Suprapubic skin (tissue), 4 donors: ENCODE measurements around the gene NRK. TPM values are rescaled to one million over a fixed set of nuclear protein-coding genes. Genes with fewer than 3 reads are reported as not detected.
A peak's percentile ranks its signal among the peaks of the same experiment; 100 is the strongest.
"Not testable (repeated sequence)": the region's sequence is repeated elsewhere in the genome, so short reads cannot be mapped to it uniquely, and the experiment has no call there.

ENCODE experiments used
- DNase-seq, 2 donors: peaks; one replicate each; pipeline ENCODE4 v3.0.0-alpha.2; 2019; ENCODE audit warnings: low spot score in 2 of 2
- H3K27ac ChIP-seq: fragments of 200-600 bp; sonication (generic); one replicate; pipeline ENCODE4 v1.5.1; 2019
- H3K27me3 ChIP-seq: fragments of 200-600 bp; sonication (generic); one replicate; pipeline ENCODE4 v1.5.1; 2019
- H3K36me3 ChIP-seq: fragments of 200-600 bp; sonication (generic); one replicate; pipeline ENCODE4 v1.5.1; 2019
- H3K4me1 ChIP-seq: fragments of 200-600 bp; sonication (generic); one replicate; pipeline ENCODE4 v1.5.1; 2019
- H3K4me3 ChIP-seq: fragments of 200-600 bp; sonication (generic); one replicate; pipeline ENCODE4 v1.5.1; 2019; ENCODE audit warnings: mild to moderate bottlenecking
- H3K9me3 ChIP-seq: fragments of 200-600 bp; sonication (generic); one replicate; pipeline ENCODE4 v1.5.1; 2019
- EP300 ChIP-seq: sonication (generic); formaldehyde crosslinking; IDR thresholded peaks from one replicate; pipeline ENCODE4 v1.6.1; 2017; ENCODE audit warnings: antibody characterized with exemption
- POLR2A ChIP-seq, 2 donors: fragments of 450-650 bp; IDR thresholded peaks; one replicate each; pipeline ENCODE4 v1.6.1; 2017; ENCODE audit warnings: antibody characterized with exemption in 2 of 2, mild to moderate bottlenecking in 2 of 2, moderate library complexity in 2 of 2
- POLR2AphosphoS5 ChIP-seq, 3 donors: sonication (generic); formaldehyde crosslinking; IDR thresholded peaks; one replicate each; pipeline ENCODE4 v1.6.1; 2017; ENCODE audit warnings: antibody characterized with exemption in 3 of 3
- WGBS: methylation state at CpG from one replicate; pipeline ENCODE4 v1.1.5; 2018; 5-methylcytosine and 5-hydroxymethylcytosine counted together
- total RNA-seq, 4 donors: library from RNA; depleted of rRNA; stranded (reverse); fragments of >200 nt; gene quantifications; one replicate each; pipeline ENCODE4 v1.1.0, GENCODE V29; 2016
- TF ChIP-seq, protein P1 (sequence below), 2 donors: fragments of 200-600 bp in 1 of 2; fragments of 450-650 bp in 1 of 2; sonication (generic) in 1 of 2; IDR thresholded peaks; one replicate each; pipeline ENCODE4 v1.5.1; 2016 to 2019; ENCODE audit warnings: antibody characterized with exemption in 2 of 2, mild to moderate bottlenecking in 1 of 2, moderate library complexity in 1 of 2

Gene NRK, protein sequence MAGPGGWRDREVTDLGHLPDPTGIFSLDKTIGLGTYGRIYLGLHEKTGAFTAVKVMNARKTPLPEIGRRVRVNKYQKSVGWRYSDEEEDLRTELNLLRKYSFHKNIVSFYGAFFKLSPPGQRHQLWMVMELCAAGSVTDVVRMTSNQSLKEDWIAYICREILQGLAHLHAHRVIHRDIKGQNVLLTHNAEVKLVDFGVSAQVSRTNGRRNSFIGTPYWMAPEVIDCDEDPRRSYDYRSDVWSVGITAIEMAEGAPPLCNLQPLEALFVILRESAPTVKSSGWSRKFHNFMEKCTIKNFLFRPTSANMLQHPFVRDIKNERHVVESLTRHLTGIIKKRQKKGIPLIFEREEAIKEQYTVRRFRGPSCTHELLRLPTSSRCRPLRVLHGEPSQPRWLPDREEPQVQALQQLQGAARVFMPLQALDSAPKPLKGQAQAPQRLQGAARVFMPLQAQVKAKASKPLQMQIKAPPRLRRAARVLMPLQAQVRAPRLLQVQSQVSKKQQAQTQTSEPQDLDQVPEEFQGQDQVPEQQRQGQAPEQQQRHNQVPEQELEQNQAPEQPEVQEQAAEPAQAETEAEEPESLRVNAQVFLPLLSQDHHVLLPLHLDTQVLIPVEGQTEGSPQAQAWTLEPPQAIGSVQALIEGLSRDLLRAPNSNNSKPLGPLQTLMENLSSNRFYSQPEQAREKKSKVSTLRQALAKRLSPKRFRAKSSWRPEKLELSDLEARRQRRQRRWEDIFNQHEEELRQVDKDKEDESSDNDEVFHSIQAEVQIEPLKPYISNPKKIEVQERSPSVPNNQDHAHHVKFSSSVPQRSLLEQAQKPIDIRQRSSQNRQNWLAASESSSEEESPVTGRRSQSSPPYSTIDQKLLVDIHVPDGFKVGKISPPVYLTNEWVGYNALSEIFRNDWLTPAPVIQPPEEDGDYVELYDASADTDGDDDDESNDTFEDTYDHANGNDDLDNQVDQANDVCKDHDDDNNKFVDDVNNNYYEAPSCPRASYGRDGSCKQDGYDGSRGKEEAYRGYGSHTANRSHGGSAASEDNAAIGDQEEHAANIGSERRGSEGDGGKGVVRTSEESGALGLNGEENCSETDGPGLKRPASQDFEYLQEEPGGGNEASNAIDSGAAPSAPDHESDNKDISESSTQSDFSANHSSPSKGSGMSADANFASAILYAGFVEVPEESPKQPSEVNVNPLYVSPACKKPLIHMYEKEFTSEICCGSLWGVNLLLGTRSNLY (N-terminal part only)
- total RNA-seq = under 1 TPM in 2 of 4 donors, not detected in 2; 0.38 to 0.64 TPM

DNA sequence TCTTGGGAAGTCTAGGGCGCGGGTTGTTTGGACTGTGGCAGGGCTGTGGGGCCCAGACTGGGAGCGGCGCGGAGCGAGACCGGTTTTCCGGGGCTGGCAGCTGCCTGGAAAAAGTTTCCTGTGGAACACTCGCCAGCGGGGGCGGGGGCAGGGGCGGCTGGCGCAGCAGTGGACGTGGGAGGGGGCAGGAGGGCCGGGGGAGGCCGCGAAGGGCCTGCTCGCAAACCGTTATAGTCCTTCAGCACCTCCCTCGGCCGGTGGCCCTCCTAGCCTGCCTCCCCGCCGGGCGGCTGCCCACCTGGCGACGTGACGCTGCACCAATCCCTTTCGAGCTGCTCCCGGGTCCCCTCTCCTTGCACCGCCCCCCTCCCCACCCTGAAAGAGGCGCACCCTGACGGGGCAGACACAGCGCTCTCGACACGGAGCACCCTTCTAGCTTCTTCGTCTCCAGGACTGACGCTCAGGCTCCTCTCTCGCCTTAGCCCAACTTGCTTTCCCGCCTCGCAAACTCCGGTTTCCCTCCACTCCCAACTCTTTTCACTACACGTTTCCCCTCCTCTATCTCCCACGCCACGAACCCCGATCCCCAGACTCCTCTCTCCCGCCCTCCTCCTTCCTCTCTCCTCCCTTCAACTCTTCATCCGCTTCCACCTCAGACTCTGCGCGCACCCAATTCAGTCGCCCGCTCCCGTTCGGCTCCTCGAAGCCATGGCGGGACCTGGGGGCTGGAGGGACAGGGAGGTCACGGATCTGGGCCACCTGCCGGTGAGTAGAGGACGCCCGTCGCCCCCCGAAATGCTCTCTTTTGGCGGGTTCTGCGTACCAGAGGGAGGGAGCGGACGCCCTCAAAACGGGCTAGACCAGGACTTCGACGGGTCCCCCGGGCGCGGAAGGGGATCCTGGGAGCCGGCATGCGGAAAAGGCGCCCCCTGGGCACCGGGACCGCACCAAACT is at the start of gene NRK:
Gene NRK (plus strand): TSS at position 402 of the 954 bp plus-strand sequence. CDS start 307 bp downstream, at position 709.
- TF ChIP-seq POLR2A (IDR thresholded peaks at IDR 0.05) = no peak
- 30% methylated on average over 64 of the region's 76 CpGs for WGBS
- H3K27ac ChIP-seq = no peak within 1 kb of the TSS
- no peaks in the 10 kb centered on the region for H3K36me3 ChIP-seq
- H3K4me1 ChIP-seq = peaks cover 4% of the 10 kb centered on the region
- peaks cover 18% of the 10 kb centered on the region for H3K27me3 ChIP-seq
- peak in 1 of 2 donors; percentile 34 for DNase-seq
- H3K4me3 ChIP-seq = peak within 1 kb of the TSS; percentile 31
- H3K9me3 ChIP-seq = no peaks in the 10 kb centered on the region

DNA sequence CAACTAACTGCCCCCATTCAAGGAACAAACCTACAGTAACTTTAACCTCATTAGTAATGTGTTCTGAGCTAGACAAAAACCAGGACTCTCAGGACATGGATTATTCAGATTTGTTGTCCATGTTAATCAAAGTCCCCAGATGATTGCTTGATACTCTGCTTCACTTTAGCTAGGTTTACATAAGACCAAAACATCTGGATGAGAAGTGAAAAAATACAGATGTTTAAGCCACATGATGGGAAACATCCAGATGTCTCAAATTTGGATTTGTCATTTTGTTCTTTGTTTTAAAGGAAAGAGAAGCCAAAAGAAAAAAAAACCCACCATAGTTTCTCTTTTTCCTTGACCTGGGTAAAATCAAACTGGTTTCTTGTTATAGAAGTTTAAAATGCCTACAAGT is 48.5 kb upstream of the NRK start:
- Histone ChIP-seq H3K9me3 (no peaks in the 10 kb centered on the region), H3K4me3 (no peak overlapping the region), H3K27ac (no peak overlapping the region), H3K4me1 (no peaks in the 10 kb centered on the region), H3K27me3 (no peaks in the 10 kb centered on the region), H3K36me3 (no peaks in the 10 kb centered on the region)
- DNase-seq = no peak
- TF ChIP-seq POLR2AphosphoS5 (IDR thresholded peaks at IDR 0.05) (no peak), EP300 (no peak), POLR2A (IDR thresholded peaks at IDR 0.05) (no peak)
- TF ChIP-seq, protein P1, sequence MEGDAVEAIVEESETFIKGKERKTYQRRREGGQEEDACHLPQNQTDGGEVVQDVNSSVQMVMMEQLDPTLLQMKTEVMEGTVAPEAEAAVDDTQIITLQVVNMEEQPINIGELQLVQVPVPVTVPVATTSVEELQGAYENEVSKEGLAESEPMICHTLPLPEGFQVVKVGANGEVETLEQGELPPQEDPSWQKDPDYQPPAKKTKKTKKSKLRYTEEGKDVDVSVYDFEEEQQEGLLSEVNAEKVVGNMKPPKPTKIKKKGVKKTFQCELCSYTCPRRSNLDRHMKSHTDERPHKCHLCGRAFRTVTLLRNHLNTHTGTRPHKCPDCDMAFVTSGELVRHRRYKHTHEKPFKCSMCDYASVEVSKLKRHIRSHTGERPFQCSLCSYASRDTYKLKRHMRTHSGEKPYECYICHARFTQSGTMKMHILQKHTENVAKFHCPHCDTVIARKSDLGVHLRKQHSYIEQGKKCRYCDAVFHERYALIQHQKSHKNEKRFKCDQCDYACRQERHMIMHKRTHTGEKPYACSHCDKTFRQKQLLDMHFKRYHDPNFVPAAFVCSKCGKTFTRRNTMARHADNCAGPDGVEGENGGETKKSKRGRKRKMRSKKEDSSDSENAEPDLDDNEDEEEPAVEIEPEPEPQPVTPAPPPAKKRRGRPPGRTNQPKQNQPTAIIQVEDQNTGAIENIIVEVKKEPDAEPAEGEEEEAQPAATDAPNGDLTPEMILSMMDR (IDR thresholded peaks at IDR 0.05) = no peak

DNA sequence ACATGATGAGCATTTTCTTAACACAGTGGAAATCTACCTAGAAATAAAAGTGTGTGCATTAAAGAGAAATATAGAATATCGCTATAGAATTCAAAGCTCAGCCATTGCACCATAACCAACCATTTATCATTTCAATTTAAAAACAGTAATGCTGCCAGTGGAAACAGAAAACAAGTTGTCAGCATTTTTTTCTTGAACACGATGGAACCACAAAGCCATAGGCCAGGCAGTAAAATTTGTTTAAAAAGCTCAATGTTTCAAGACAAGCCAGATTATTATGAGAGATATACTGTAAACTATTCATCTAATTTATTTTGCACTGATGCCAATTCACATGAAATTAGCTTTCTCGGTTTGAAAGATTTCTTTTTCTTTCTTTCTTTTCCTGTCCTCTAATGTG is 46.7 kb upstream of the NRK start:
- H3K4me1 ChIP-seq = no peaks in the 10 kb centered on the region
- no peaks in the 10 kb centered on the region for H3K9me3 ChIP-seq
- no peak overlapping the region for H3K27ac ChIP-seq
- H3K4me3 ChIP-seq = no peak overlapping the region
- no peak for TF ChIP-seq EP300
- TF ChIP-seq POLR2AphosphoS5 (IDR thresholded peaks at IDR 0.05) = no peak
- TF ChIP-seq, protein P1 (IDR thresholded peaks at IDR 0.05) = no peak
- TF ChIP-seq POLR2A (IDR thresholded peaks at IDR 0.05) = no peak
- no peaks in the 10 kb centered on the region for H3K27me3 ChIP-seq
- DNase-seq = no peak
- whole genome bisulfite sequencing = 47% methylated on average over 3 of the region's 3 CpGs
- no peaks in the 10 kb centered on the region for H3K36me3 ChIP-seq

DNA sequence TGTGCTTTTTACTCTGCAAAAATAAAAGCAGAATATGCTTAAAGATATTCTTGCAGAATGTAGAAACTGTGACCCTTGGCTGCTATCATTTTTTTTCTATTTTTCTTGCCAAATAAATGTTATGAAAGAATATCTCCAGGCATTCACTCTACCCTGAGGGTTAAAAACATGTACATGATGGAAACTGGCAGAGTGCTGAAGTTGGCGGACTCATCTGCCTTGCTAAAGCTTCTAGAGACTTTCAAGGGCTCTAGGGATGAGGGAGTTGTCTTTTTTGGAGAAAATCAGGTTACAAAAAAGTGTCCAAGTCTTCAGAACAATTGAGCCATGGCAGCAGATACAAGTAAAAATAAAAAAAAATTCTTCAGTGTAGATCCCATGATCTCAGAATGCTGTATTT is 40.5 kb upstream of the NRK start:
- Histone ChIP-seq H3K36me3 (no peaks in the 10 kb centered on the region), H3K4me1 (no peaks in the 10 kb centered on the region), H3K27ac (no peak overlapping the region), H3K4me3 (no peak overlapping the region), H3K9me3 (no peaks in the 10 kb centered on the region), H3K27me3 (no peaks in the 10 kb centered on the region)
- no peak for TF ChIP-seq EP300
- TF ChIP-seq, protein P1 (IDR thresholded peaks at IDR 0.05) = no peak
- no peak for TF ChIP-seq POLR2A (IDR thresholded peaks at IDR 0.05)
- TF ChIP-seq POLR2AphosphoS5 (IDR thresholded peaks at IDR 0.05) = no peak
- 52% methylated on average over 1 of the region's 1 CpG for WGBS
- DNase-seq = no peak

DNA sequence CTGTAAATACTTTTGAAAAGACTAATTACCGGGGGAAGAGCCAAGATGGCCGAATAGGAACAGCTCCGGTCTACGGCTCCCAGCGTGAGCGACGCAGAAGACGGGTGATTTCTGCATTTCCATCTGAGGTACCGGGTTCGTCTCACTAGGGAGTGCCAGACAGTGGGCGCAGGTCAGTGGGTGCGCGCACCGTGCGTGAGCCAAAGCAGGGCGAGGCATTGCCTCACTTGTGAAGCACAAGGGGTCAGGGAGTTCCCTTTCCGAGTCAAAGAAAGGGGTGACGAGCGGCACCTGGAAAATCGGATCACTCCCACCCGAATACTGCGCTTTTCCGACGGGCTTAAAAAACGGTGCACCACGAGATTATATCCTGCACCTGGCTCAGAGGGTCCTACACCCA is 25.5 kb upstream of the NRK start:
- not testable (repeated sequence) for H3K27ac ChIP-seq, H3K9me3 ChIP-seq, DNase-seq, H3K4me1 ChIP-seq, H3K36me3 ChIP-seq, H3K27me3 ChIP-seq, H3K4me3 ChIP-seq
- WGBS = 77% methylated on average over 26 of the region's 26 CpGs
